Liver (tissue), 9 donors: Measurements from ENCODE around the gene SRP9. TPM values are rescaled to one million over a fixed set of nuclear protein-coding genes. Genes with fewer than 3 reads are reported as not detected.

Experiments used
- DNase-seq: peaks from one replicate; pipeline ENCODE4 v3.0.0-alpha.2; 2017; ENCODE audit warnings: low spot score
- H3K27ac ChIP-seq, 2 donors: one replicate each; pipeline ENCODE4 v1.7.0; 2013; ENCODE audit warnings: inconsistent platforms in 2 of 2, low read length in 2 of 2, control low read depth in 1 of 2, low read depth in 1 of 2, mild to moderate bottlenecking in 1 of 2
- H3K27me3 ChIP-seq, 4 donors: one replicate each; pipeline versions ENCODE4 v1.6.1 to v1.7.0; 2013; ENCODE audit warnings: low read length in 3 of 4, inconsistent platforms in 1 of 4, mild to moderate bottlenecking in 1 of 4, moderate library complexity in 1 of 4; ENCODE audit not compliant: control insufficient read depth in 4 of 4, insufficient read depth in 4 of 4
- H3K36me3 ChIP-seq, 4 donors: one replicate each; pipeline versions ENCODE4 v1.6.1 to v1.7.0; 2013; ENCODE audit warnings: low read length in 3 of 4, mild to moderate bottlenecking in 3 of 4, low read depth in 1 of 4, moderate library complexity in 1 of 4; ENCODE audit not compliant: control insufficient read depth in 4 of 4, insufficient read depth in 3 of 4
- H3K4me1 ChIP-seq, 4 donors: one replicate each; pipeline versions ENCODE4 v1.6.1 to v1.7.0; 2013; ENCODE audit warnings: low read length in 3 of 4, mild to moderate bottlenecking in 3 of 4, moderate library complexity in 1 of 4; ENCODE audit not compliant: control insufficient read depth in 4 of 4, insufficient read depth in 4 of 4
- H3K4me3 ChIP-seq, 3 donors: one replicate each; pipeline versions ENCODE4 v1.6.1 to v1.7.0; 2013; ENCODE audit warnings: low read length in 3 of 3, control low read depth in 1 of 3, low read depth in 1 of 3, mild to moderate bottlenecking in 1 of 3
- H3K9ac ChIP-seq, 2 donors: one replicate each; pipeline ENCODE4 v1.7.0; 2013; ENCODE audit warnings: low read length in 2 of 2, mild to moderate bottlenecking in 2 of 2, moderate library complexity in 2 of 2, control low read depth in 1 of 2, low read depth in 1 of 2
- H3K9me3 ChIP-seq, 4 donors: one replicate each; pipeline versions ENCODE4 v1.6.1 to v1.7.0; 2013; ENCODE audit warnings: low read length in 3 of 4; ENCODE audit not compliant: control insufficient read depth in 4 of 4
- FOXA1 ChIP-seq: IDR thresholded peaks from 2 replicates; pipeline ENCODE4 v1.6.1; 2016; ENCODE audit warnings: antibody characterized with exemption
- HNF4A ChIP-seq, 2 donors: conservative IDR thresholded peaks; 2 replicates each; pipeline ENCODE4 v1.6.1; 2016; ENCODE audit warnings: antibody characterized with exemption in 2 of 2, mild to moderate bottlenecking in 2 of 2
- JUND ChIP-seq, 2 donors: IDR thresholded peaks; 2 replicates each; pipeline ENCODE4 v1.6.1; 2016; ENCODE audit warnings: antibody characterized with exemption in 2 of 2
- NR2F2 ChIP-seq: IDR thresholded peaks from 2 replicates; pipeline ENCODE4 v1.6.1; 2016; ENCODE audit warnings: antibody characterized with exemption
- RAD21 ChIP-seq, 2 donors: IDR thresholded peaks; 2 replicates each; pipeline ENCODE4 v1.6.1; 2016; ENCODE audit warnings: antibody characterized with exemption in 2 of 2, mild to moderate bottlenecking in 2 of 2
- RXRA ChIP-seq, 2 donors: IDR thresholded peaks; 2 replicates each; pipeline ENCODE4 v1.6.1; 2017 to 2018; ENCODE audit warnings: antibody characterized with exemption in 2 of 2, mild to moderate bottlenecking in 1 of 2
- SP1 ChIP-seq: IDR thresholded peaks from 2 replicates; pipeline ENCODE4 v1.6.1; 2018; ENCODE audit warnings: antibody characterized with exemption, mild to moderate bottlenecking
- TAF1 ChIP-seq: conservative IDR thresholded peaks from 2 replicates; pipeline ENCODE4 v1.6.1; 2016; ENCODE audit warnings: antibody characterized with exemption, mild to moderate bottlenecking
- YY1 ChIP-seq: IDR thresholded peaks from 2 replicates; pipeline ENCODE4 v1.6.1; 2016; ENCODE audit warnings: antibody characterized with exemption, mild to moderate bottlenecking
- WGBS: extraction: QIAGEN DNeasy Blood & Tissue Kit; methylation state at CpG from one replicate; pipeline ENCODE4 v1.1.7; 2013; 5-methylcytosine and 5-hydroxymethylcytosine counted together
- polyA plus RNA-seq, 2 donors: library from polyadenylated mRNA; stranded (reverse) in 1 of 2; unstranded in 1 of 2; fragments of 200-250 nt in 1 of 2; fragments of >200 nt in 1 of 2; fragmentation: Nextera tagmentation in 1 of 2; extraction: Ambion mirVana in 1 of 2; gene quantifications; one replicate each; pipeline versions ENCODE4 v1.2.1 to v1.2.3, GENCODE V29; 2013 to 2015
- total RNA-seq, 2 donors: library from RNA; depleted of rRNA; stranded (reverse); fragments of >200 nt; gene quantifications; one replicate each; pipeline ENCODE4 v1.2.3, GENCODE V29; 2014
- TF ChIP-seq, protein P1 (sequence below): IDR thresholded peaks from 2 replicates; pipeline ENCODE4 v1.6.1; 2016; ENCODE audit warnings: antibody characterized with exemption
- TF ChIP-seq, protein P2 (sequence below): IDR thresholded peaks from 2 replicates; pipeline ENCODE4 v1.6.1; 2016; ENCODE audit warnings: antibody characterized with exemption
- TF ChIP-seq, protein P3 (sequence below): IDR thresholded peaks from 2 replicates; pipeline ENCODE4 v1.6.1; 2016; ENCODE audit warnings: antibody characterized with exemption, mild to moderate bottlenecking
- TF ChIP-seq, protein P4 (sequence below): fragments of 150-350 bp; IDR thresholded peaks from 2 replicates; pipeline ENCODE4 v1.5.1; 2017; ENCODE audit warnings: improper control_type of control experiment, low read depth, low read length; ENCODE audit not compliant: missing input control
- donor health status: healthy.
- donor health status: healthy.
- donor health status: healthy.
- donor health status: healthy.
- donor health status: healthy.

Gene SRP9
- total and polyA plus RNA-seq, 4 donors: 152 to 179 (median 154) TPM

DNA sequence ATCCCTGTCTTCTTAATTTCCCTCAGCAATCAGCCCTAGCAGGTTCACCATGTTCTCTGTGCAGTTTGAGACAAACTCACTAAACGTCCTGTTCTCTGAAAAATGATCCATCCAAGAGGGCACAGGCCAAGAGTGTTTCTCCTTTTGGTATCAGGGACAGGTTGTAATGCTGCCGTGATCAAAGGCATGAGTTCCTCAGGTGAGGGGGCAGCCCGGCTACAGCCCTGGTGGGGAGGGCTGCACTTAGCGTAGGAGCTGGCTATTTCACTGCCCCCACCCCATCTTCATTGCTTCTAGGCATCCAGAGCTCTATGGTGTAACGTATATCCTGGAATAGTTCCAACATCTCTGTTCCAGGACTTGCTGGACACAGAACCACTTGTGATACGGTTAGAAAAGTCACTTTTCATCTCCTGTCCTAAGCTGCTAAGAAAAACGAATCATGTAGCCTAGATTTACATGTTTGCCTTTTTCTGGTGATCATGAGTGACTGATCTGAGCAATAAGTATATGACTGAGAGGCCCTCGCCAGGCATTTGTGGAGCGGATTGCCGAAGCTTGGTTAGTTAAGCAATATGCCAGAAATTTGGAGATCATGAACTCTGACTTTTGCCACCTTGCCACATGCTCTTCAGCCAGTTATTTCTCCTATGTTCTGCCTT, 41.1 kb upstream of the SRP9 start:
- no peak for DNase-seq
- 55% methylated on average over 10 of the region's 10 CpGs for WGBS
- no peak for TF ChIP-seq SP1
- TF ChIP-seq HNF4A (conservative IDR thresholded peaks at IDR 0.05): peak; percentile 50 to 51
- no peak for TF ChIP-seq FOXA1
- TF ChIP-seq, protein P1, sequence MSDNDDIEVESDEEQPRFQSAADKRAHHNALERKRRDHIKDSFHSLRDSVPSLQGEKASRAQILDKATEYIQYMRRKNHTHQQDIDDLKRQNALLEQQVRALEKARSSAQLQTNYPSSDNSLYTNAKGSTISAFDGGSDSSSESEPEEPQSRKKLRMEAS: peak; percentile 46
- TF ChIP-seq, protein P2, sequence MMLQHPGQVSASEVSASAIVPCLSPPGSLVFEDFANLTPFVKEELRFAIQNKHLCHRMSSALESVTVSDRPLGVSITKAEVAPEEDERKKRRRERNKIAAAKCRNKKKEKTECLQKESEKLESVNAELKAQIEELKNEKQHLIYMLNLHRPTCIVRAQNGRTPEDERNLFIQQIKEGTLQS: peak; percentile 14
- TF ChIP-seq RAD21 (IDR thresholded peaks at IDR 0.05): no peak
- TF ChIP-seq, protein P3, sequence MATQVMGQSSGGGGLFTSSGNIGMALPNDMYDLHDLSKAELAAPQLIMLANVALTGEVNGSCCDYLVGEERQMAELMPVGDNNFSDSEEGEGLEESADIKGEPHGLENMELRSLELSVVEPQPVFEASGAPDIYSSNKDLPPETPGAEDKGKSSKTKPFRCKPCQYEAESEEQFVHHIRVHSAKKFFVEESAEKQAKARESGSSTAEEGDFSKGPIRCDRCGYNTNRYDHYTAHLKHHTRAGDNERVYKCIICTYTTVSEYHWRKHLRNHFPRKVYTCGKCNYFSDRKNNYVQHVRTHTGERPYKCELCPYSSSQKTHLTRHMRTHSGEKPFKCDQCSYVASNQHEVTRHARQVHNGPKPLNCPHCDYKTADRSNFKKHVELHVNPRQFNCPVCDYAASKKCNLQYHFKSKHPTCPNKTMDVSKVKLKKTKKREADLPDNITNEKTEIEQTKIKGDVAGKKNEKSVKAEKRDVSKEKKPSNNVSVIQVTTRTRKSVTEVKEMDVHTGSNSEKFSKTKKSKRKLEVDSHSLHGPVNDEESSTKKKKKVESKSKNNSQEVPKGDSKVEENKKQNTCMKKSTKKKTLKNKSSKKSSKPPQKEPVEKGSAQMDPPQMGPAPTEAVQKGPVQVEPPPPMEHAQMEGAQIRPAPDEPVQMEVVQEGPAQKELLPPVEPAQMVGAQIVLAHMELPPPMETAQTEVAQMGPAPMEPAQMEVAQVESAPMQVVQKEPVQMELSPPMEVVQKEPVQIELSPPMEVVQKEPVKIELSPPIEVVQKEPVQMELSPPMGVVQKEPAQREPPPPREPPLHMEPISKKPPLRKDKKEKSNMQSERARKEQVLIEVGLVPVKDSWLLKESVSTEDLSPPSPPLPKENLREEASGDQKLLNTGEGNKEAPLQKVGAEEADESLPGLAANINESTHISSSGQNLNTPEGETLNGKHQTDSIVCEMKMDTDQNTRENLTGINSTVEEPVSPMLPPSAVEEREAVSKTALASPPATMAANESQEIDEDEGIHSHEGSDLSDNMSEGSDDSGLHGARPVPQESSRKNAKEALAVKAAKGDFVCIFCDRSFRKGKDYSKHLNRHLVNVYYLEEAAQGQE: no peak
- TF ChIP-seq RXRA (IDR thresholded peaks at IDR 0.05): peak; percentile 69 to 71
- TF ChIP-seq NR2F2: peak; percentile 87
- TF ChIP-seq JUND (IDR thresholded peaks at IDR 0.05): no peak
- Histone ChIP-seq H3K27ac (peak overlapping the region; percentile 15 to 59), H3K9ac (no peak overlapping the region), H3K4me1 (peaks cover 12 to 31% (median 31%) of the 10 kb centered on the region in 4 donors), H3K9me3 (no peaks in the 10 kb centered on the region), H3K36me3 (no peaks in the 10 kb centered on the region), H3K4me3 (no peak overlapping the region), H3K27me3 (no peaks in the 10 kb centered on the region)

DNA sequence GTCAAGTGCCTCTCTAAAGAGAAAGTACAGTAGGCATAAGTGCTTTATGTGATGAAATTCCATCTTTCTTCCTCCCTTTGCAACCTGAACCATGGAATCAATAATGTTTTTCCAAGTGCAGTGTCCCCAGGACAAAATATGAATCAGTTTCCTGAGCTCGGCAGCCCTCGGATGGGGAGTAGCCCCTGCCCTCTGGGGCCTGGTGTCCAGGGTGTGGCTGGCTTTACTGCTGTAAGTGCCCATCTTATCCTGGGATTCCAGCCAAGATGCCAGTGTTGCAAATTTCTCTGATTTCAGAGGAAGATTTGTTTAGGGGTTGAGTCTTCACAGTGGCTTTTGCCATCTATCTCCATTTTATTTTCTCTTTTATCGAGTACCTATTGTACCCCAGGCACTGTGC, 40.5 kb upstream of the SRP9 start:
- DNase-seq: no peak
- Histone ChIP-seq H3K4me1 (peaks cover 12 to 31% (median 31%) of the 10 kb centered on the region in 4 donors), H3K27ac (peak overlapping the region in 1 of 2 donors; percentile 15), H3K9me3 (no peaks in the 10 kb centered on the region), H3K36me3 (no peaks in the 10 kb centered on the region), H3K27me3 (no peaks in the 10 kb centered on the region), H3K9ac (no peak overlapping the region), H3K4me3 (no peak overlapping the region)
- WGBS: 45% methylated on average over 3 of the region's 3 CpGs
- TF ChIP-seq, protein P1: no peak
- TF ChIP-seq YY1: peak; percentile 13

DNA sequence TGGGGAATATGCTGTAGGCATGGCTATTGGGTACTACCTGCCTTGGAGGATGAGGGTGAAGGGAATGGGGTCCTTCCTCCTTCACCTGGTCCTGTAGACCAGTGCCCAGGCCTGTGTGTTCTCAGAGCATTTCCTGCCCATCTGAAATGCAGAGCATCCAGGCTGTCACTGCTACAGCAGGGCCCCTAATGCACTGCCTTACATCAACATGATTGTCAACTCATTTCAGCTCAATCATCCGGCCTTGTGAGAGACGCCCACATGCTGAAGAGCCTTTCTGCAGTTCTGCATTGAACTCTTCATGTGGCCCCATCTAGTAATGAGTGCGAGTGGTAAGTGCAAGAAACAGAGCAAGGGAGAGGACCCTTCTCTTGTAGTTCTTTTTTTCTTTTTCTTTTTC, 39.8 kb upstream of the SRP9 start:
- H3K9me3 ChIP-seq: no peaks in the 10 kb centered on the region
- 96% methylated on average over 3 of the region's 3 CpGs for WGBS
- no peak overlapping the region for H3K9ac ChIP-seq
- no peaks in the 10 kb centered on the region for H3K36me3 ChIP-seq
- H3K27ac ChIP-seq: no peak overlapping the region
- H3K4me1 ChIP-seq: peaks cover 12 to 31% (median 31%) of the 10 kb centered on the region in 4 donors
- no peak for DNase-seq
- H3K4me3 ChIP-seq: no peak overlapping the region
- H3K27me3 ChIP-seq: no peaks in the 10 kb centered on the region
- TF ChIP-seq TAF1: no peak
- TF ChIP-seq RAD21 (IDR thresholded peaks at IDR 0.05): no peak
- TF ChIP-seq, protein P4, sequence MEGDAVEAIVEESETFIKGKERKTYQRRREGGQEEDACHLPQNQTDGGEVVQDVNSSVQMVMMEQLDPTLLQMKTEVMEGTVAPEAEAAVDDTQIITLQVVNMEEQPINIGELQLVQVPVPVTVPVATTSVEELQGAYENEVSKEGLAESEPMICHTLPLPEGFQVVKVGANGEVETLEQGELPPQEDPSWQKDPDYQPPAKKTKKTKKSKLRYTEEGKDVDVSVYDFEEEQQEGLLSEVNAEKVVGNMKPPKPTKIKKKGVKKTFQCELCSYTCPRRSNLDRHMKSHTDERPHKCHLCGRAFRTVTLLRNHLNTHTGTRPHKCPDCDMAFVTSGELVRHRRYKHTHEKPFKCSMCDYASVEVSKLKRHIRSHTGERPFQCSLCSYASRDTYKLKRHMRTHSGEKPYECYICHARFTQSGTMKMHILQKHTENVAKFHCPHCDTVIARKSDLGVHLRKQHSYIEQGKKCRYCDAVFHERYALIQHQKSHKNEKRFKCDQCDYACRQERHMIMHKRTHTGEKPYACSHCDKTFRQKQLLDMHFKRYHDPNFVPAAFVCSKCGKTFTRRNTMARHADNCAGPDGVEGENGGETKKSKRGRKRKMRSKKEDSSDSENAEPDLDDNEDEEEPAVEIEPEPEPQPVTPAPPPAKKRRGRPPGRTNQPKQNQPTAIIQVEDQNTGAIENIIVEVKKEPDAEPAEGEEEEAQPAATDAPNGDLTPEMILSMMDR: no peak
- TF ChIP-seq, protein P2: no peak
- no peak for TF ChIP-seq YY1
- TF ChIP-seq, protein P3: no peak
- TF ChIP-seq, protein P1: no peak
- TF ChIP-seq JUND (IDR thresholded peaks at IDR 0.05): no peak
- no peak for TF ChIP-seq SP1
